NB4 (cell line): ENCODE data around the gene ADORA2A.
A peak's percentile ranks its signal among the peaks of the same experiment; 100 is the strongest.

Experiments used
- DNase-seq: peaks from one replicate; pipeline ENCODE4 v3.0.0; 2010; ENCODE audit warnings: low read depth
- H3K4me3 ChIP-seq: one replicate; pipeline ENCODE4 v1.5.1; 2011; ENCODE audit warnings: mild to moderate bottlenecking, low read depth, low read length, moderate library complexity
- CTCF ChIP-seq: IDR thresholded peaks from one replicate; pipeline ENCODE4 v1.5.1; 2012; ENCODE audit warnings: low read depth, low read length
- MAX ChIP-seq: IDR thresholded peaks from 2 replicates; pipeline ENCODE4 v1.6.1; 2011; ENCODE audit warnings: low read depth, low read length
- MYC ChIP-seq: IDR thresholded peaks from 2 replicates; pipeline ENCODE4 v1.6.1; 2011; ENCODE audit warnings: low read depth, low read length
- POLR2A ChIP-seq: IDR thresholded peaks from 2 replicates; pipeline ENCODE4 v1.6.1; 2011; ENCODE audit warnings: mild to moderate bottlenecking; ENCODE audit not compliant: insufficient read length; ENCODE audit errors: extremely low read depth

ADORA2A gene

GRCh38 chr22:24384131-24384530 lies 43.3 kb upstream of the ADORA2A start:
- no peak for TF ChIP-seq MAX
- no peak for TF ChIP-seq POLR2A
- TF ChIP-seq CTCF = no peak
- TF ChIP-seq MYC = no peak
- H3K4me3 ChIP-seq = no peak overlapping the region
- peak; percentile 46 for DNase-seq

GRCh38 chr22:24386937-24387471 lies 40.4 kb upstream of the ADORA2A start:
- no peak overlapping the region for H3K4me3 ChIP-seq
- TF ChIP-seq MYC (no peak), CTCF (no peak), MAX (no peak), POLR2A (no peak)
- DNase-seq = no peak

- no peak for DNase-seq
- H3K4me3 ChIP-seq = no peak overlapping the region
- TF ChIP-seq POLR2A = no peak
- TF ChIP-seq MYC = no peak
- no peak for TF ChIP-seq MAX
- TF ChIP-seq CTCF = no peak
Observed at GRCh38 chr22:24389680-24390079, 37.7 kb upstream of the ADORA2A start.

GRCh38 chr22:24390156-24390555 lies 37.2 kb upstream of the ADORA2A start:
- DNase-seq = no peak
- H3K4me3 ChIP-seq = no peak overlapping the region
- TF ChIP-seq POLR2A (no peak), CTCF (no peak), MYC (no peak), MAX (no peak)

- no peak overlapping the region for H3K4me3 ChIP-seq
- DNase-seq = no peak
- no peak for TF ChIP-seq CTCF
- no peak for TF ChIP-seq POLR2A
- TF ChIP-seq MAX = no peak
- TF ChIP-seq MYC = no peak
Observed at GRCh38 chr22:24390576-24390975, 36.8 kb upstream of the ADORA2A start.

GRCh38 chr22:24391836-24392217 lies 35.6 kb upstream of the ADORA2A start:
- no peak for TF ChIP-seq POLR2A
- TF ChIP-seq MYC = no peak
- TF ChIP-seq CTCF = no peak
- TF ChIP-seq MAX = no peak
- H3K4me3 ChIP-seq = no peak overlapping the region
- no peak for DNase-seq
